ENCODE measurements around the gene NTRK3.
A peak's percentile ranks its signal among the peaks of the same experiment; 100 is the strongest.

Gene NTRK3

GRCh38 chr15:87967951-87968350 lies 288.6 kb downstream of the NTRK3 start:
- no peak for DNase-seq

- DNase-seq, result no peak
Observed at GRCh38 chr15:87965304-87965703, 291.2 kb downstream of the NTRK3 start.

GRCh38 chr15:87962428-87962827 lies 294.1 kb downstream of the NTRK3 start:
- peak; percentile 3 for DNase-seq

- DNase-seq, result no peak
Observed at GRCh38 chr15:87961851-87962420, 294.6 kb downstream of the NTRK3 start.

- DNase-seq, result no peak
Observed at GRCh38 chr15:87959662-87960061, 296.9 kb downstream of the NTRK3 start.

- DNase-seq, result no peak
Observed at GRCh38 chr15:87959080-87959479, 297.5 kb downstream of the NTRK3 start.

- no peak for DNase-seq
Observed at GRCh38 chr15:87955284-87955909, 301.1 kb downstream of the NTRK3 start.

- DNase-seq, result no peak
Observed at GRCh38 chr15:87954793-87955192, 301.7 kb downstream of the NTRK3 start.

- DNase-seq, result no peak
Observed at GRCh38 chr15:87952736-87953287, 303.7 kb downstream of the NTRK3 start.

- DNase-seq, result no peak
Observed at GRCh38 chr15:87949575-87950223, 306.8 kb downstream of the NTRK3 start.

- no peak for DNase-seq
Observed at GRCh38 chr15:87949151-87949574, 307.4 kb downstream of the NTRK3 start.

GRCh38 chr15:87947560-87947959 lies 309.0 kb downstream of the NTRK3 start:
- DNase-seq, result no peak

- no peak for DNase-seq
Observed at GRCh38 chr15:87945246-87945645, 311.3 kb downstream of the NTRK3 start.

- DNase-seq, result no peak
Observed at GRCh38 chr15:87944691-87945090, 311.8 kb downstream of the NTRK3 start.

GRCh38 chr15:87944050-87944449 lies 312.5 kb downstream of the NTRK3 start:
- DNase-seq, result no peak

GRCh38 chr15:87943626-87944025 lies 312.9 kb downstream of the NTRK3 start:
- no peak for DNase-seq

GRCh38 chr15:87942316-87942715 lies 314.2 kb downstream of the NTRK3 start:
- no peak for DNase-seq

- no peak for DNase-seq
Observed at GRCh38 chr15:87941606-87942005, 314.9 kb downstream of the NTRK3 start.

- DNase-seq, result no peak
Observed at GRCh38 chr15:87940768-87941167, 315.8 kb downstream of the NTRK3 start.

GRCh38 chr15:87939848-87940457 lies 316.6 kb downstream of the NTRK3 start:
- no peak for DNase-seq

GRCh38 chr15:87938031-87938430 lies 318.5 kb downstream of the NTRK3 start:
- DNase-seq, result no peak

- DNase-seq, result no peak
Observed at GRCh38 chr15:87935583-87935982, 321.0 kb downstream of the NTRK3 start.

- DNase-seq, result no peak
Observed at GRCh38 chr15:87931584-87931983, 325.0 kb downstream of the NTRK3 start.

- DNase-seq, result no peak
Observed at GRCh38 chr15:87930457-87930856, 326.1 kb downstream of the NTRK3 start.
